Progenitor cell of endocrine pancreas (in vitro differentiated cells): Measurements from ENCODE around the gene GALT. TPM values are rescaled to one million over a fixed set of nuclear protein-coding genes. Genes with fewer than 3 reads are reported as not detected.

Source experiments
- DNase-seq: peaks from one replicate; pipeline ENCODE4 v3.0.0; 2021; ENCODE audit warnings: low spot score; ENCODE audit not compliant: unreplicated experiment
- H3K27ac Mint-ChIP-seq: 2 replicates; pipeline ENCODE4 v1.8.0; 2021; ENCODE audit warnings: mild to moderate bottlenecking, moderate library complexity, mixed read lengths
- H3K27me3 Mint-ChIP-seq: 2 replicates; pipeline ENCODE4 v1.8.0; 2021; ENCODE audit warnings: mixed read lengths
- H3K36me3 Mint-ChIP-seq: 2 replicates; pipeline ENCODE4 v1.8.0; 2022; ENCODE audit warnings: mixed read lengths; ENCODE audit not compliant: insufficient read depth
- H3K4me1 Mint-ChIP-seq: 2 replicates; pipeline ENCODE4 v1.8.0; 2021; ENCODE audit warnings: low read depth, mixed read lengths
- H3K4me3 Mint-ChIP-seq: 2 replicates; pipeline ENCODE4 v1.8.0; 2021; ENCODE audit warnings: low read depth, mild to moderate bottlenecking, moderate library complexity, mixed read lengths
- H3K9me3 Mint-ChIP-seq: 2 replicates; pipeline ENCODE4 v1.8.0; 2021; ENCODE audit warnings: low read depth, mixed read lengths
- CTCF ChIP-seq: fragments of 200-600 bp; sonication (generic); IDR thresholded peaks from one replicate; pipeline ENCODE4 v1.5.0; 2021; ENCODE audit warnings: antibody characterized with exemption, mild to moderate bottlenecking; ENCODE audit not compliant: unreplicated experiment
- total RNA-seq: library from RNA; stranded (reverse); gene quantifications from 2 replicates; pipeline ENCODE4 v1.2.1, GENCODE V29; 2021

GALT gene
- total RNA-seq, 1 donor from 2014 or later = 85.6 TPM

- H3K4me1 Mint-ChIP-seq = peaks cover 18% of the 10 kb centered on the region
- no peaks in the 10 kb centered on the region for H3K9me3 Mint-ChIP-seq
These were observed 45.5 kb downstream of the GALT start for GRCh38 chr9:34691936-34692315.

DNA sequence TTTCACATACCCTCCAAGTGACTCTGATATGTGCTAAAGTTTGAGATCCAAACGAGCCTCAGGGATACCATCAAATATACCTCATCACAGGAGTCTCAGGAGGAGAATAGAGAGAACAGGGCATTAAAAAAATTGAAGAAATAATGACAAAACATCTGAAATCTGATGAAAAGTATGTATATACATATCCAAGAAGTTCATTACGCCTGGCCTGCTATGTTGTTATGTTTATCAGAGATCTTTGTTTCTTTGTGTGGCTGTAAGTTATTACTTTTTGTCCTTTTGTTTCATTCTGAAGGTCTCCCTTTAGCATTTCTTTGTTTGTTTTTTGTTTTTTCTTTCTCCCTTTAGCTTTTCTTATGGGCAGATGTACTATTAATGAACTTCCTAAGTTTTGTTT lies 47.1 kb downstream of the GALT start:
- H3K27ac Mint-ChIP-seq = no peak overlapping the region
- TF ChIP-seq CTCF = no peak
- H3K4me3 Mint-ChIP-seq = no peak overlapping the region
- no peaks in the 10 kb centered on the region for H3K9me3 Mint-ChIP-seq
- peaks cover 4% of the 10 kb centered on the region for H3K27me3 Mint-ChIP-seq
- no peaks in the 10 kb centered on the region for H3K36me3 Mint-ChIP-seq
- H3K4me1 Mint-ChIP-seq = peaks cover 13% of the 10 kb centered on the region
- no peak for DNase-seq

More at GRCh38 chr9:34691936-34692315, 45.5 kb downstream of the GALT start:
- peaks cover 3% of the 10 kb centered on the region for H3K27me3 Mint-ChIP-seq
- H3K4me3 Mint-ChIP-seq = no peak overlapping the region
- H3K27ac Mint-ChIP-seq = no peak overlapping the region
- H3K36me3 Mint-ChIP-seq = no peaks in the 10 kb centered on the region
- no peak for TF ChIP-seq CTCF
- no peak for DNase-seq

DNA sequence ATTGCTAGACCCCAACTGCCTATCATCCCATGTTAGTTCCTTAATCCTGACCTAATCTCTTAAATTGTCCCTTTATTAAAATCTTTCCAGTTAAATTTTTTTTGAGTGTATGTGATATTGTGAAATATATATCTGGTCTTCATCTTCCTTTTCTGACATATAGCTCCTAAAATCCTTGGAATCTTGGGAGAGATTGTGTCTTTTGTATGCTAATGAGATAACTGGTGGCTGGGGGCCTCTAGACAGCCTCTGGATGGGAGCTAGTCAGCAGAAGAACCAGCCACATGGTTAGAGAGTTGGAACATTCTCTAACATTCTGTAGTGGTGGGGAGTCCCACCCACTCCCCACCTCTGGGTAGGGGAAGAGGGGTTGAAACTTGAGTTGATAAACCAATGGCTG lies 48.3 kb downstream of the GALT start:
- Mint-ChIP-seq H3K36me3 (no peaks in the 10 kb centered on the region), H3K4me1 (peaks cover 1% of the 10 kb centered on the region), H3K27me3 (peaks cover 16% of the 10 kb centered on the region), H3K9me3 (no peaks in the 10 kb centered on the region), H3K27ac (no peak overlapping the region), H3K4me3 (no peak overlapping the region)
- no peak for TF ChIP-seq CTCF
- no peak for DNase-seq

Other genes with a start within 250 kb of the GALT start
- 17.5 and 19.2 TPM in 2 replicates for gene FAM219A, start 188.1 kb upstream of the GALT start, total RNA-seq
- 1.2 and 3.5 TPM in 2 replicates for gene DNAI1, start 187.9 kb upstream of the GALT start, total RNA-seq
- gene ENHO, start 123.7 kb upstream of the GALT start, total RNA-seq = 4.0 and 4.5 TPM in 2 replicates
- 2.3 and 2.7 TPM in 2 replicates for gene CNTFR, start 57.0 kb upstream of the GALT start, total RNA-seq
- 29.3 and 30.5 TPM in 2 replicates for gene RPP25L, start 34.6 kb upstream of the GALT start, total RNA-seq
- gene DCTN3, start 26.2 kb upstream of the GALT start, total RNA-seq = 101 and 102 TPM in 2 replicates
- 8.5 and 12.0 TPM in 2 replicates for gene ARID3C, start 17.6 kb upstream of the GALT start, total RNA-seq
- 62.1 and 64.6 TPM in 2 replicates for gene SIGMAR1, start 8.9 kb upstream of the GALT start, total RNA-seq
- gene IL11RA, start 5.5 kb downstream of the GALT start, total RNA-seq = 27.5 and 27.8 TPM in 2 replicates
- gene CCL27, start 16.0 kb downstream of the GALT start, total RNA-seq = 0.67 and 1.6 TPM in 2 replicates
- gene CCL19, start 44.6 kb downstream of the GALT start, total RNA-seq = 0.53 TPM in 1 of 2 replicates, not detected in the other
- not detected in 2 replicates for gene CCL21, start 63.5 kb downstream of the GALT start, total RNA-seq